ENCODE measurements around the gene FTH1. TPM values are rescaled to one million over a fixed set of nuclear protein-coding genes. Genes with fewer than 3 reads are reported as not detected.

Gene FTH1
- total and polyA plus RNA-seq, 2 of the 13 experiments (the other 11 are each of a cell fraction or from before 2014, with no cell fraction given) = 607 to 760 TPM

- TF ChIP-seq ZBTB38 (CRISPR knock-in tag; IDR thresholded peaks at IDR 0.05) = peak; percentile 23; the same call in 1 of the 2 replicates
- TF ChIP-seq SP5 (CRISPR knock-in tag; IDR thresholded peaks at IDR 0.05; ENCODE audit: borderline replicate concordance, low read depth) = 0 out of 2 replicates have a peak, but pooled peaks have one; percentile 7
- TF ChIP-seq, protein P1, sequence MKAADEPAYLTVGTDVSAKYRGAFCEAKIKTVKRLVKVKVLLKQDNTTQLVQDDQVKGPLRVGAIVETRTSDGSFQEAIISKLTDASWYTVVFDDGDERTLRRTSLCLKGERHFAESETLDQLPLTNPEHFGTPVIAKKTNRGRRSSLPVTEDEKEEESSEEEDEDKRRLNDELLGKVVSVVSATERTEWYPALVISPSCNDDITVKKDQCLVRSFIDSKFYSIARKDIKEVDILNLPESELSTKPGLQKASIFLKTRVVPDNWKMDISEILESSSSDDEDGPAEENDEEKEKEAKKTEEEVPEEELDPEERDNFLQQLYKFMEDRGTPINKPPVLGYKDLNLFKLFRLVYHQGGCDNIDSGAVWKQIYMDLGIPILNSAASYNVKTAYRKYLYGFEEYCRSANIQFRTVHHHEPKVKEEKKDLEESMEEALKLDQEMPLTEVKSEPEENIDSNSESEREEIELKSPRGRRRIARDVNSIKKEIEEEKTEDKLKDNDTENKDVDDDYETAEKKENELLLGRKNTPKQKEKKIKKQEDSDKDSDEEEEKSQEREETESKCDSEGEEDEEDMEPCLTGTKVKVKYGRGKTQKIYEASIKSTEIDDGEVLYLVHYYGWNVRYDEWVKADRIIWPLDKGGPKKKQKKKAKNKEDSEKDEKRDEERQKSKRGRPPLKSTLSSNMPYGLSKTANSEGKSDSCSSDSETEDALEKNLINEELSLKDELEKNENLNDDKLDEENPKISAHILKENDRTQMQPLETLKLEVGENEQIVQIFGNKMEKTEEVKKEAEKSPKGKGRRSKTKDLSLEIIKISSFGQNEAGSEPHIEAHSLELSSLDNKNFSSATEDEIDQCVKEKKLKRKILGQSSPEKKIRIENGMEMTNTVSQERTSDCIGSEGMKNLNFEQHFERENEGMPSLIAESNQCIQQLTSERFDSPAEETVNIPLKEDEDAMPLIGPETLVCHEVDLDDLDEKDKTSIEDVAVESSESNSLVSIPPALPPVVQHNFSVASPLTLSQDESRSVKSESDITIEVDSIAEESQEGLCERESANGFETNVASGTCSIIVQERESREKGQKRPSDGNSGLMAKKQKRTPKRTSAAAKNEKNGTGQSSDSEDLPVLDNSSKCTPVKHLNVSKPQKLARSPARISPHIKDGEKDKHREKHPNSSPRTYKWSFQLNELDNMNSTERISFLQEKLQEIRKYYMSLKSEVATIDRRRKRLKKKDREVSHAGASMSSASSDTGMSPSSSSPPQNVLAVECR (CRISPR knock-in tag; IDR thresholded peaks at IDR 0.05; ENCODE audit: borderline replicate concordance) = no peak
- TF ChIP-seq, protein P2, sequence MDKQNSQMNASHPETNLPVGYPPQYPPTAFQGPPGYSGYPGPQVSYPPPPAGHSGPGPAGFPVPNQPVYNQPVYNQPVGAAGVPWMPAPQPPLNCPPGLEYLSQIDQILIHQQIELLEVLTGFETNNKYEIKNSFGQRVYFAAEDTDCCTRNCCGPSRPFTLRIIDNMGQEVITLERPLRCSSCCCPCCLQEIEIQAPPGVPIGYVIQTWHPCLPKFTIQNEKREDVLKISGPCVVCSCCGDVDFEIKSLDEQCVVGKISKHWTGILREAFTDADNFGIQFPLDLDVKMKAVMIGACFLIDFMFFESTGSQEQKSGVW (CRISPR knock-in tag; IDR thresholded peaks at IDR 0.05; ENCODE audit: borderline replicate concordance) = no peak
- no peak; the same call in 1 of the 2 replicates for TF ChIP-seq MAF1 (CRISPR knock-in tag; IDR thresholded peaks at IDR 0.05; ENCODE audit: borderline replicate concordance)
- no peak for TF ChIP-seq ZBTB14 (CRISPR knock-in tag; IDR thresholded peaks at IDR 0.05)
- no peak for TF ChIP-seq ZNF10 (CRISPR knock-in tag; IDR thresholded peaks at IDR 0.05; ENCODE audit: borderline replicate concordance, low read depth)
- no peak for TF ChIP-seq TRIM24 (CRISPR knock-in tag; IDR thresholded peaks at IDR 0.05)
- peak; percentile 27 for TF ChIP-seq MED8 (CRISPR knock-in tag; IDR thresholded peaks at IDR 0.05; ENCODE audit: insufficient replicate concordance)
- TF ChIP-seq ZNF75D (CRISPR knock-in tag; IDR thresholded peaks at IDR 0.05; ENCODE audit: borderline replicate concordance) = no peak
- TF ChIP-seq GZF1 (CRISPR knock-in tag; IDR thresholded peaks at IDR 0.05) = no peak
- peak; percentile 34; the same call in 1 of the 2 replicates for TF ChIP-seq RNF219 (CRISPR knock-in tag; IDR thresholded peaks at IDR 0.05)
- TF ChIP-seq ELF1 (CRISPR knock-in tag; IDR thresholded peaks at IDR 0.05) = no peak; the same call in 1 of the 2 replicates
- TF ChIP-seq MAFK (conservative IDR thresholded peaks at IDR 0.05 in 1 of 2, IDR thresholded peaks at IDR 0.05 in 1 of 2; ENCODE audit: low read length in 2 of 2) = peak in 1 of 2 experiments; percentile 48; a peak in 1 of 4 replicates
- no peak for TF ChIP-seq LCORL (IDR thresholded peaks at IDR 0.05)
- peak; percentile 89 for TF ChIP-seq LCORL (CRISPR knock-in tag; IDR thresholded peaks at IDR 0.05)
- no peak for TF ChIP-seq THYN1 (CRISPR knock-in tag; IDR thresholded peaks at IDR 0.05; ENCODE audit: borderline replicate concordance, low read depth)
- no peak for TF ChIP-seq AGO1 (IDR thresholded peaks at IDR 0.05; ENCODE audit: low read depth, low read length, poor library complexity, severe bottlenecking)
These were observed 34.2 kb upstream of the FTH1 start (continued) for GRCh38 chr11:62001450-62002191.

Data from HepG2 (cell line).